Measurements from ENCODE around the gene SBK1. TPM values are rescaled to one million over a fixed set of nuclear protein-coding genes. Genes with fewer than 3 reads are reported as not detected.

The SBK1 gene
- total RNA-seq, 1 experiment from 2014 or later, result 6.7 TPM

- peaks cover 14% of the 10 kb centered on the region for H3K36me3 Mint-ChIP-seq (ENCODE audit: insufficient read depth, unreplicated experiment)
- H3K27me3 Mint-ChIP-seq (ENCODE audit: insufficient read depth, unreplicated experiment), result no peaks in the 10 kb centered on the region
- BruUV-seq (replicated peaks), result no TSS peak
- Histone ChIP-seq H3K4me3 (ENCODE audit: low read depth, low read length) (no peak overlapping the region), H3K27me3 (replicated peaks; ENCODE audit: control insufficient read depth, insufficient read depth, low read length) (no peaks in the 10 kb centered on the region), H3K4me1 (no peaks in the 10 kb centered on the region), H3K9me3 (no peaks in the 10 kb centered on the region), H3K36me3 (ENCODE audit: control insufficient read depth, insufficient read depth, low read length) (no peaks in the 10 kb centered on the region)
- ChIA-PET POLR2A (interaction anchor here (0.6 kb wide), 1 partner anchor 32 kb away, joined by 3 read pairs; no protein-coding TSS in a partner anchor), CTCF (no interaction called here)
- no peak overlapping the region for H3K27ac Mint-ChIP-seq (ENCODE audit: unreplicated experiment)
- intact Hi-C loops (cut with micrococcal nuclease; ENCODE audit: unreplicated experiment), result no loop called here
- DNase-seq, result no peak
- TF ChIP-seq CTCF (IDR thresholded peaks at IDR 0.05; ENCODE audit: insufficient read depth in 1 of 2, low read depth in 1 of 2, low read length in 1 of 2, severe bottlenecking in 1 of 2, unreplicated experiment in 1 of 2), result no peak
- no peak overlapping the region for H3K4me3 Mint-ChIP-seq (ENCODE audit: unreplicated experiment)
- no peaks in the 10 kb centered on the region for H3K4me1 Mint-ChIP-seq (ENCODE audit: low read depth, unreplicated experiment)
- no peaks in the 10 kb centered on the region for H3K9me3 Mint-ChIP-seq (ENCODE audit: unreplicated experiment)
Measured at GRCh38 chr16:28311413-28311812, 19.1 kb downstream of the SBK1 start.

GRCh38 chr16:28311913-28312312 lies 19.6 kb downstream of the SBK1 start:
- H3K9me3 Mint-ChIP-seq (ENCODE audit: unreplicated experiment), result no peaks in the 10 kb centered on the region
- POLR2A ChIA-PET, result interaction anchor here (0.6 kb wide), 1 partner anchor 32 kb away, joined by 3 read pairs; no protein-coding TSS in a partner anchor
- DNase-seq, result no peak
- H3K4me3 Mint-ChIP-seq (ENCODE audit: unreplicated experiment), result no peak overlapping the region
- TF ChIP-seq CTCF (IDR thresholded peaks at IDR 0.05; ENCODE audit: insufficient read depth in 1 of 2, low read depth in 1 of 2, low read length in 1 of 2, severe bottlenecking in 1 of 2, unreplicated experiment in 1 of 2), result no peak
- intact Hi-C loops (cut with micrococcal nuclease; ENCODE audit: unreplicated experiment), result no loop called here
- H3K36me3 ChIP-seq (ENCODE audit: control insufficient read depth, insufficient read depth, low read length), result no peaks in the 10 kb centered on the region
- H3K27me3 Mint-ChIP-seq (ENCODE audit: insufficient read depth, unreplicated experiment), result no peaks in the 10 kb centered on the region
- no peaks in the 10 kb centered on the region for H3K27me3 ChIP-seq (replicated peaks; ENCODE audit: control insufficient read depth, insufficient read depth, low read length)
- CTCF ChIA-PET, result no interaction called here
- H3K4me1 ChIP-seq, result no peaks in the 10 kb centered on the region
- no TSS peak for BruUV-seq (replicated peaks)
- H3K9me3 ChIP-seq, result no peaks in the 10 kb centered on the region
- no peak overlapping the region for H3K27ac Mint-ChIP-seq (ENCODE audit: unreplicated experiment)
- no peaks in the 10 kb centered on the region for H3K4me1 Mint-ChIP-seq (ENCODE audit: low read depth, unreplicated experiment)
- peaks cover 14% of the 10 kb centered on the region for H3K36me3 Mint-ChIP-seq (ENCODE audit: insufficient read depth, unreplicated experiment)
- H3K4me3 ChIP-seq (ENCODE audit: low read depth, low read length), result no peak overlapping the region

- no peaks in the 10 kb centered on the region for H3K9me3 Mint-ChIP-seq (ENCODE audit: unreplicated experiment)
- H3K4me3 Mint-ChIP-seq (ENCODE audit: unreplicated experiment), result no peak overlapping the region
- no peaks in the 10 kb centered on the region for H3K36me3 ChIP-seq (ENCODE audit: control insufficient read depth, insufficient read depth, low read length)
- H3K27me3 ChIP-seq (replicated peaks; ENCODE audit: control insufficient read depth, insufficient read depth, low read length), result no peaks in the 10 kb centered on the region
- DNase-seq, result no peak
- no peaks in the 10 kb centered on the region for H3K27me3 Mint-ChIP-seq (ENCODE audit: insufficient read depth, unreplicated experiment)
- TF ChIP-seq CTCF (IDR thresholded peaks at IDR 0.05; ENCODE audit: insufficient read depth in 1 of 2, low read depth in 1 of 2, low read length in 1 of 2, severe bottlenecking in 1 of 2, unreplicated experiment in 1 of 2), result no peak
- no peak overlapping the region for H3K4me3 ChIP-seq (ENCODE audit: low read depth, low read length)
- POLR2A ChIA-PET, result no interaction called here
- no peaks in the 10 kb centered on the region for H3K4me1 Mint-ChIP-seq (ENCODE audit: low read depth, unreplicated experiment)
- CTCF ChIA-PET, result no interaction called here
- BruUV-seq (replicated peaks), result no TSS peak
- H3K9me3 ChIP-seq, result no peaks in the 10 kb centered on the region
- H3K4me1 ChIP-seq, result no peaks in the 10 kb centered on the region
- intact Hi-C loops (cut with micrococcal nuclease; ENCODE audit: unreplicated experiment), result no loop called here
- H3K36me3 Mint-ChIP-seq (ENCODE audit: insufficient read depth, unreplicated experiment), result peaks cover 14% of the 10 kb centered on the region
- no peak overlapping the region for H3K27ac Mint-ChIP-seq (ENCODE audit: unreplicated experiment)
Measured at GRCh38 chr16:28312327-28312726, 20.0 kb downstream of the SBK1 start.

Measured in Caco-2 (cell line).